ENCODE measurements around the gene GBX2.
"Not testable (repeated sequence)": the region's sequence is repeated elsewhere in the genome, so short reads cannot be mapped to it uniquely, and the experiment has no call there.

The GBX2 gene

DNA sequence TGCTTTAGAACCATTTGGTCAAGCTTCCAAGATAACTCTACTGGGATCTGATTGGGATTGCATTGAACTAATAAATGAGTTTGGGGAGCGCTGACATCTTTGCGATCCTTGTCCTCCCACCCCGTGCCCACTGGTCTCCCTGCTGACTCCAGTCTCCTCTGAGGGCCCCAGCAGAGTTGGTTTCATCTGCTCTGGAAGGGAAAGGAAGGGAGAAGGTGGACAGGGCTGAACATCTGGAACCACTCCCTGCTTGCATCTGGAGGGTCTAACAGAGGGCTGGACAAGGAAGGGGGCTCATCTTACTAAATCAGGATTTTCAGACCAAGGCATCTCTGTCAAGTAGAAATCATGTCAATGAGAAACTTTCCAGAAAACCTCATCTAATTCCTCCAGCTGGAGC, 12.8 kb downstream of the GBX2 start:
- DNase-seq (ENCODE audit: low read depth), result no peak

DNA sequence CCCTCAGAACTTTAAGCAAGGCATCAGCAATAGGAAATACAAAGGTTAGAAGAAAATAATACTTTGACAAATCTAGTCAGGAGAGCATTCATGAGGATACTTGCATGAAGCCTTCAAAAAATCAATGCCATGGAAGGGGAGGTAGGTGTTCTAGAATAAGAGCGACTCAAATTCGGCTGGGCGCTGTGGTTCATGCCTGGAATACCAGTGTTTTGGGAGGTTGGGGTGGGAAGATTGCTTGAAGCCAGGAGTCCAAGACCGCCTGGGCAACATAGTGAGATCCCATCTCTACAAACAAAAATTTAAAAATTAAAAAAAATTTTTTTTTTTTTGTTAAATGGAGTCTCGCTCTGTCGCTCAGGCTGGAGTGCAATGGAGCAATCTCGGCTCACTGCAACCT, 21.8 kb downstream of the GBX2 start:
- no peak for DNase-seq (ENCODE audit: low read depth)

DNA sequence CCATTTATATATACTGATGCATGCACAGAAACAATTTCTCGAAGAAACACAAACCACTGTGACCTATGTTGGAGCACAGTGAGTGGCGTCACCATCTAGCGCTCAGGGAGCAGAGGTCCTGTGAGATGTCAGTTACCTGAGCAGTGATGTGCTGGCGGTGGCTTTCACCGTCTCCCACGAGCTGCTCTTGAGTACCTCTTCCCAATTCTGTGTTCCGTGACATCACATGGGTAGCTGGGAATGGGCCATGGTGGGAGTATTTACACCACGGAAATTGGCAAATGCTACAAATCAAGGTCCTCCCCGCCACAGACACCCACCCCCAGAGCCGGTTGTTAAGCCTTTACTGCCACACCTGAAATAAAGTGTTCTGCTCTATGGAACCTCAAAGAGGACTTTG, 24.4 kb downstream of the GBX2 start:
- DNase-seq (ENCODE audit: low read depth), result no peak

DNA sequence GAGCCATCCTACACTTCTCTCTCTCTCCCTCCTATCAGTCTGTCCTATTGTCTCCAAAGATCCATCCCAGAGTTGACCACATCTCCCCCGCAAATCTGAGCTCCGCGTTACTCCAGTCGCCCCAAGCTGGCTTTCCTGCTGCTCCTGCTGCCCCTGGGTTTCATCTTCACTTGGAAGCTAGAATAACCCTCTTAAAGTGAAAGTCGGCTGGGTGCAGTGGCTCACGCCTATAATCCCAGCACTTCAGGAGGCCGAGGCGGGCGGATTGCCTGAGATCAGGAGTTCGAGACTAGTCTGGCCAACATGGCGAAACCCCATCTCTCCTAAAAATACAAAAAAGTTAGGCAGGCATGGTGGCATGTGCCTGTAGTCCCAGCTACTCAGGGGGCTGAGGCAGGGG, 26.6 kb downstream of the GBX2 start:
- DNase-seq (ENCODE audit: low read depth), result not testable (repeated sequence)

DNA sequence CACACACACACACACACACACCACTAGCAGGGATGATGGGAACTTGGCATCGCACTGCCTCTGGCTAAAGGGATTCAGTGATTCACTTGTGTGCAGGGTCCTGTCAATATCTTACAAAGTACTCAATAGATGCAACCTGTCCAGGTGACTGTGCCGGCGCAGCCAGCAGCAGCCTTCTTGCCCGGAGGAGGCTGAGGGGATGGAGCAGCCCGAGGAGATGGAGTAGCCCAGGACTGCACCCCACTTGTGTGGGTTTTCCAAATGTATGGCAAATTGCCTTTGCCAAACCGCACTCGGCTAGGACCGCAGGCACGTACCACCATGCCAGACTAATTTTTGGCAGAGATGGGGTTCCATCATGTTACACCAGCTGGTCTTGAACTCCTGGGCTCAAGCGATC, 31.1 kb downstream of the GBX2 start:
- DNase-seq (ENCODE audit: low read depth), result no peak

DNA sequence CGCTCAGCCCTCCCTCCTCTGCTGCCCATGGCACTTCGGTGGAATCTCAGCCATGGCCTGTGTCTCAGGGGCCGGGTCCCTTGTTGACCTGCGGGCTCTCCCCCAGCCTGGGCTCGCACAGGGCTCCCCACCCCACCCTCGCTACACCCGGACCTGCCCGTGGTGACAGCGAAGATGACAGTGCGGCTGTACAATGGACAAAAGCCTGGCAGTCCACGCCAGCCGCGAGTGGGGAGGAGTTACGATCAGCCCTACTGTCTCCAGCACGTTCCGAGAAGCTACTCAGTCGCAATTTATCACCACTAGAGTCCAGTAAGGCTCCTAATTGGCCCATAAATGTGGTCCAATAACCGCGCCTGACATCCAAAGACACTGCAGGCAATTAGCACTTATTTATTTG, 31.6 kb downstream of the GBX2 start:
- no peak for DNase-seq (ENCODE audit: low read depth)

DNA sequence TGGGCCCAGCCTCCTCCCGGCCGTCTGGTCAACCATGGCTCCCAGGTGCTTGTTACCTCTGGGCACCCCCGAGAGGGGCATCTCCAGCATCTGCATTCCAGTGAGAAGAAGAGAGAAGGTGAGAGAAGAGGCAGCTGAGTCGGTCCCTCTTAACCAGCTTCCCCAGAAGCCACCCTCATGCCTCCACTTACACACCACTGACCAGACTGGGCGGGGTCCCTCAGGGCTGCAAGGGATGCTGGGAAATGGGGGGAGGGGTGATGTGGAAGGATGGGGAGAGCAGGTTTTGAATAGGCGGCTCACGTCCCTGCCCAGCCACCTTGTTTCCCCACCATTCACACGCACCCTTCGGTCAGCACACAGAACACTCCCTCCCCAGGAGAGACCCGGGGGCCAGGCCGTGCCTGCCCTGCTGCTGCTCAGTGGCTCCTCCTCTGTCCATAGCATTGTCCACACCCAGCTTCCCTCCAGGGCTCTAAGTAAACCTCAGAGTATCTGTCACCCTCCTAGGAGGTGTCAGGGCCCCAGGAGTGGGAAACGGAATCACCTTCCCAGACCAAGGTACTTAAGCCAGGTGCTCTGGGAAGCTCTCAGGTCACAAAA, 34.7 kb downstream of the GBX2 start:
- no peak for DNase-seq (ENCODE audit: low read depth)

DNA sequence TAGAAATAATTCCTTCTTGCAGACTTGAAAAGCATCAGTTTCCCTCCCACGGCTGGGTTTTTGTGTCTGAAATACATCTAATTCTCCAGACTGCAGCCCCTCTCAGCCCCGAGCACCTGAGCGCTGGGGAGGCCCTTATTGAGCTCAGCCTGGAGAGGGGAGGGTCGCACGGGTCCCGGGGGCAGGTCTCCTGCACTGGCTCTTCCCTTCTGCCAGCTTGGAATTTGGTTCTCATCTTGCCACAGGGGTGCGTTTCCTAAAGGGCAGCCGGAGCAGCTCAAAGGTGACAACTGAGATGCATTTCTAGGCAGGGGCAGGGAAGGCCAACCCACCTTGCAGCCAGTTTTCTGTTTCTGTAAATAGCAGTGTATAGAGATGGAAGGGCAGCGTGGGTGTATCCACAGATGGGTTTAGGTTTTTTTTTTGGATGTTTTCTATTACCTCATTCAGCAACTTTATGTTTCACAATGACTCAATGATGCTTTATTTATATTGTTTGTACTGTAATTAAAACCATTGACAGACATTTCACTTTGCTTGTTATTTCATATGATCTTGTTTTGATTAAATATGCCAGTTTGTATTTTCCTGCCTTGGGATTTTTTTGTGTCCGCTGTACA, 37.0 kb downstream of the GBX2 start:
- no peak for DNase-seq (ENCODE audit: low read depth)

DNA sequence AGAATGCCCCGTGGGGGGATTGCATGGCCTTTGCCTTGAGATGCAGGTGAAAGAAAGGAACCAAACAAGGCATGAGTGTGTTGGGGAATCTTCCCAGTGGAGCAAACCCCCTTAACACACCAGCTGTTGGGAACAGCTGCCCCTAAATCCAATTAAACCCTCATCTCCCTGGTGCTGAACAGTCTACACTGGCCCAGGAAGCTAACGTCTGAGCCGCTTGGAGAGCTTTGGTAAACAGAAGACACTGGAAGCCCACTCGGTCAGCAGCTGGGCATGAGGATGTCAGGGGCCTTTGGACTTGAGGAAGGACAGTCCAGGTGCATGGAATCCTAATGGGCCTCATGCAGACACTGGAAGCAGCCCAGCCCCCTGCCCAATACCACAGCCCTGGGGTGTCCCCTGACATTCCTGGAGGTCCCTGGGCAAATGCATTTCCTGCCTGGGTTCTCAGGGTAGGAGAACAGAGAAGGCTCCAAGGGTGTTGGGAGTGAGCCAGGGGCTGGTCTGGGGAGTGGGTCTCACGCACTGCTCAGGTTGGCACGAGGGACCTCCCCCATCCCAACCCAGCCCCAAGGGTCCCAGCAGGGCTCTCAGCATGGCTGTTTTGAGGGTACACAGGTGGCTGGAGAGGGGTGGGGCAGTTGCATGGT, 37.7 kb downstream of the GBX2 start:
- DNase-seq (ENCODE audit: low read depth), result no peak

DNA sequence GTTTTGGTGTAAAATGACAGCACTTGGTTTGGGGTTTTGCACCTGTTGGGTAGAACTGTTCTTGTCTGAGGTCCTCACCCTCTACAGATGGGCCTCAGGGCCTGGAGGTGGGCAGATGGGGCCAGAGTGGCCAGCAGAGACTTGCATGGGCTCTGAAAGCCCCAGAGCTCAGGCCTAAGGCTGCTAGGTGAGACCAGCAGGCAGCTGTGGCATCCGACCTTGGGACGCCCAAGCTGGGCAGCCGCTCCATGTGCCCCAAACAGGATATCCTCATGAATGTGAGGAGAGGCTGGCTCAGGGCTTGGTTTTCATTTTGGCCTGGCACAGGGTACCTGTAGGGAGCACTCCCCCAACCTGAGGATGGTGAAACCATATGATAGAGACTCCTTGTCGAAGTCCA, 38.3 kb downstream of the GBX2 start:
- DNase-seq (ENCODE audit: low read depth), result no peak

DNA sequence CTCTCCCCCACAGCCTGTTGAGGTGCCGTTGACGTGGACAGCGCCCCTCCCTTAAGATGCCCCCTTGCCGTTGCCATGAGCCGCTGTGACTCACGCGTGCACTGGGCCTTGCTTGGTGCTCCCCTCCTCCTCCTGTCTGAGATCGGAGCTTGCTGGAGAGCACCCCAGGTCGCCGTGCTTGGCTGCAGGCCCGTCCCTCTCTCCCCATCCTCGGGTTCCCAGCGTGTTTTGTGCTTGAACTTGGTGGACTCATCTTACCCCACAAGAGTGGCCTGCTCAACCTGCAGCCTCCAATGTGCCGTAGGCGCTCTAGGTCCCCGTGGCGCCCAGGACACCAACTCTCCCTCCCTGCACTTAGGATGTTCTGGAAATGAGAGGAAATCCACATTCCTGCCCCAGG, 39.9 kb downstream of the GBX2 start:
- no peak for DNase-seq (ENCODE audit: low read depth)

DNA sequence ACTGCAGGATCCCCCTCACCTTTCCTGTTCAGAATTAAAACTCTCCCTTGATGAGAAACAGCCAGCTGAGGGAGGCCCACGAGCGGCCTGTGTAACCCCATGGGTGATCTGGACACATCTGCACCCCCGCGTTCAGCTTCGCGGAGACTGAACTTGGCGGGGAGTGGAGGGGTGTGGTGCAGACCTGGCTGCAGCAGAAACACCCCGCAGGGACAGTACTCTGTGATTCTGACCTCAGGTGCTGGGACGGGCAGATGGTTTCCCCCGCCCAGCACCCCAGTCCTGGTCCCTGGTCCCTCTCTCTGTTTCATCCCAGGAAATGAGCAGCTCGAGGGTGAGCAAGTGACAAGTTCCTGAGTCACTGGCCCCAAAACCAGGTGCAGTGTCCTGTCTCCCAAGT, 41.2 kb downstream of the GBX2 start:
- DNase-seq (ENCODE audit: low read depth), result no peak

DNA sequence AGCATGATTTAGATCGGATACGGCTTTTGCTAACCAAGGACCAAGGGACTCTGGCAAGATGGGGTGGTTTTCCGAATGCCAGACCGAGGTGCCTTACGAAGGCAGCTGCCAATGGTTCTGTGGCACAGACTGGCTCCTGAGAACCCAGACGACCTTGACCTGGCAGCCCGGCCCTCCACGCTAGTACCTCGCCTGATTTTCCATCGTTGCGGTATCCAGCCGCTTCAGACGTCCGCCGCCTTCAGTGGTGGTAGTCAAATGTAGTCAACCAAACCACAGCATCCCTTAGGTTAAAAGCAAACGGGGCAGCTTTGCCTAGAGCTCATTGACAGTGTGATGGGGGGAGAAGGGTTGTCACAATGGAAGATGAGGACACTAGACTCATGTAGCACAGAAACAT, 42.6 kb downstream of the GBX2 start:
- DNase-seq (ENCODE audit: low read depth), result no peak

DNA sequence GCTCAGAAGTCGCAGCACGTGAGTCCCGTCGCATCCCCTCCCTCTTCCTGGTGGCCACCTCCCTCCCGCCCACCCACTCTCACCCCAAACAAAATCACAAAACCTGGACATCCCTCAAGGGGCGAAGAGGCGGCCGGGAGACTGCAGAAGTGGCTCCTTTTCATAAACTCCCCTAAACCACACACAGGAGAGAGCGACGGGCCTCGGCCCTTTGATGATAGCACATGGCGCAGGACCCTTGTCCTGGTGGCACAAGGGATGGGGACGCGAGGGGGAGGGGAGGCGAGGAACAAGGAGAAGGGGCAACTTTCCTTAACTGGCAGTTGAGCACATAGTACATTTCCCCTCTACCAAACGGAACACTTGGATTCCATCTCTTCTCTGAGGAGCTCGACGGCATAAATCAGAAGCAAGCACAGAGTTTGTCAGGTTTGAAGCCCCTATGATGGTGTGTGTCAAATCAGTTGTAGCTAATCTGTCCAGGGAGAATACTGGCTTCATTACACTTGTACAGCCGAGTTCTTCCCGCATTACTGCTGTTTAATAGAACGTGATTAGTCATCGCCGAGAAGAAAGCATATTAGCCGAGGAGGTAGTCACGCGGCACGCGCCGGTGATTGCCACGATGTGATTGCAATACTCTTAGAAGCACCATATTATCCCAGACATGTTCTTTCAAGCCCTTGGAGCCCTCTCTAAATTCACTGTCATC, 43.8 kb downstream of the GBX2 start:
- DNase-seq (ENCODE audit: low read depth), result no peak

DNA sequence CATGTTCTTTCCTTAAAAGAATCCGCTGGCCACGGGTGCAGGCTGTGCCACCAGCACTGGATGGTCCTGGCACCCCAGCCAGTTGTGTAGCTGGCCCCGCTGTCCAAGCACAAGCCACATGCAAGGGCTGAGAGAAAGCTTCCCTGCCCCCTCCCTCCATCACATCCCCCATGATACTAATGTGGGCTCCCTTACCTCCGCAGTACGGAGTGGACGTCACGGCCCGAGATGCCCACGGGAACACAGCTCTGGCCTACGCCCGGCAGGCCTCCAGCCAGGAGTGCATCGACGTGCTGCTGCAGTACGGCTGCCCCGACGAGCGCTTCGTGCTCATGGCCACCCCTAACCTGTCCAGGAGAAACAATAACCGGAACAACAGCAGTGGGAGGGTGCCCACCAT, 44.5 kb downstream of the GBX2 start:
- DNase-seq (ENCODE audit: low read depth), result no peak

DNA sequence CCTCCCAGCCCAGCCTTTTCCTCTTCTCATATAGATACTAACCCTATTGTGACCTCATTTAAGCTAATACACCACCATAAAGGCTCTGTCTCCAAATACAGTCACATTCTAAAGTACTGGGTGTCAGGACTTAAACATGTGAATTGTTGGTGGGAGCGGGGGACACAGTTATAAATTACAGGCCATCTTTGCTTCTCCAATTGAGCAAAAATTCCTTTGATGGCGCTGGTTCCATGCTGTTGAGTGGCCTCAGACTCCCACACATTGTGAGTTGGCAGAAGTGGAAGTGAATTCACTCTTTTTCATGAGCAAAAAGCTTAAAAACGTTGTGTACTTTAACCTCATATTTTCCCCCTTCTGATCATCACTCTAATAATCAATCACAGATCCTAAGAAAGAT, 46.0 kb downstream of the GBX2 start:
- DNase-seq (ENCODE audit: low read depth), result no peak

DNA sequence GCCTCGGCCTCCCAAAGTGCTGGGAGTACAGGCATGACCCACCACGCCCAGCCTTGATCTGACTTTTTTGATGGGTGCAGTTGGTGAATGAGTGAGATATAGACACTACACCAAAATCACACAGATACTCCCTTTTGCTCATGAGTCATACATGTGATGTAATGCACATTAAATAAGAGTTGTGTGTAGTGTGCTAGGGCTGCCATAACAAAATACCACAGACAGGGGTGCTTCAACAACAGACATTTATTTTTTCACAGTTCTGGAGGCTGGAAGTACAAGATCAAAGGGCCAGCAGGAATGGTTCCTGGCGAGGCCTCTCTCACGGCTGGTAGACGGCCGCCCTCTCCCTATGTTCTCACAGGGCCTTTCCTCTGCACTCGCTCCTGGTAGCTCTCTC, 46.6 kb downstream of the GBX2 start:
- DNase-seq (ENCODE audit: low read depth), result no peak

DNA sequence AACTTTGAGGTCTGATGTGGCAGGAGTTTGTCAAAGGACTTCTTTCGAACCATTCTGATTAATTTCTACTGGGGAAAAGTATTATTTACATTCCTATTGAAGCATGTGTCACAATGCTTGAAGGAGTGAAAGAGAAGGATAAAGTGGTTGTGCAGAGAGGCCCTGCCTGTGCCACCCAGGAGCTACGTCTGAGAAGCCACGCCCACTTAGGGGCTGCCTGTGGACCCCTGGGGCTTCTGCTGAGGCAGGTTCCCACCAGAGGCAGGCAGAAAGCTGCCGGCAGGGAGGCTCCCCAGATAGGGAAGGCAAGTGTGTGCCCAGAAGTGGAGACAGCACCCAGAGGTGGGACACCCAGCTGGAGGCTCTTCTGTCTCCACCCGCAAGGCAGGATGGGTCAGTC, 47.4 kb downstream of the GBX2 start:
- no peak for DNase-seq (ENCODE audit: low read depth)

DNA sequence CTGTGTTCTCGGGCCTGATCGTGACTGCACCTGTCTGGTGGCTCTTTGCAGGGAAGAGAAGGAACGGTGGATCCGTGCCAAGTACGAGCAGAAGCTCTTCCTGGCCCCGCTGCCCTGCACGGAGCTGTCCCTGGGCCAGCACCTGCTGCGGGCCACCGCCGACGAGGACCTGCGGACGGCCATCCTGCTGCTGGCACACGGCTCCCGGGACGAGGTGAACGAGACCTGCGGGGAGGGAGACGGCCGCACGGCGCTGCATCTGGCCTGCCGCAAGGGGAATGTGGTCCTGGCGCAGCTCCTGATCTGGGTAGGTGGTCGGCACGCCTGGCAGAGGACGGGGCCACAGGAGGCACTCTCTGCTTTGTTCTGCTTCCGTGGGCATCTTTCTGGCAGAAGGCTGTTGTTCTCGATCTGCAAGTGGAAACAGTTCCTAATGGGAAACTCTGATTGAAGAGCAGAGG, 48.0 kb downstream of the GBX2 start:
- DNase-seq (ENCODE audit: low read depth), result no peak

DNA sequence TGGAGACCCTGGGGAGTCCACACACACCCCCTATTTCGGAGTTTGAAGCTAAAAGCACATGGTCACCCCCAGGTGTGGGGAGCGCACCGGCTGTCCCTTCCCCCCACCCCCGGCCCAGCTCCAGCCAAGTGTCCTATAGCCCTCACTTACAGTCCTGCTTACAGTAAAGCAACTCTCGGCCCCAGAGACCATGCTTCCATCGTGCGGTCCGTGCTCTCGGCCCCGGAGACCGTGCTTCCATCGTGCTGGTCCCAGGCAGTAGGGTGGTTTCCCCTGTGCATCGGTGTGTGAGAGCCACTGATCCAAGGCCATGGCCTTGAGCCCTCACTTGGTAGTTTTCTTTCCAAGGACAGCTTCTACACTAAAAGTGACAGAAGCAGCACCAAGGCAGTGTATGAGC, 48.7 kb downstream of the GBX2 start:
- no peak for DNase-seq (ENCODE audit: low read depth)

DNA sequence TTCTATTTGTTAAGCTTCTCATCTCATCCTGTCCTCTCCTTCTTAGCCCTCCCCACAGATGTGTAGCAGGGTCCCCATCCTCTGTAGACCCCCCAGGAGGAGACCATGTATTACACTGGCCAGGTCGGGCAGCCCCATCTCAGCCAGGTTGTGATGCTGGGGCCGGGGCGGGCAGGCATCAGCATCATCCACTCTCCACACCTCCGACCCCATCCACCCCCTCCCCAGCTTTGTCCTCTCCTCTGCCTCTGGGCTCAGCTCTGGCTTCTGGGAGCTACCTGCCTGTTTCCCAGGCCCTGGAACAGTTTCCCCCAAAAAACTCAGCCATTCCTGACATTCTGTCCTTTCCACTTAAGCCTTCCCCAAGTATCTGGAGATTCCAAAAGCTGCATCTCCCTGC, 49.2 kb downstream of the GBX2 start:
- DNase-seq (ENCODE audit: low read depth), result no peak

DNA sequence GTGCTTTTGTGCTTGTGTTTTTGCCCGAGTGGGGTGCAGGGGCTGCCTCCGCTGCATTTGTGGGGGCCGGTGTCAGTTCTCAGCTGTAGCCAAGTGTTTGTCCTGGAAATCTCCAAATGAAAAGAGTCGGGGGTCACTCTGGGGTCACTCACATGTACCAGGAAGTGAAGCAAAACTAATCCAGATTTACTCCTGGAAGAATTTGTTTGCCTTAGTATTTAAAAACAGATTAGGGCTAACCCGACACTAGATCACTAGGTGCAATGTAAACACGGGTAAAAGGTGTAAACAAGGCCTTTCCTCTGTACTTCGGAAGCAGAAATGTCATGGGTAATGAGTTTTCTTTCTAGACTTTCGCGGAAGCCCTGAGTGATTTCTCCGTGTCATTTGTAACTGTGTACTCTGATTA, 50.3 kb downstream of the GBX2 start:
- DNase-seq (ENCODE audit: low read depth), result no peak

DNA sequence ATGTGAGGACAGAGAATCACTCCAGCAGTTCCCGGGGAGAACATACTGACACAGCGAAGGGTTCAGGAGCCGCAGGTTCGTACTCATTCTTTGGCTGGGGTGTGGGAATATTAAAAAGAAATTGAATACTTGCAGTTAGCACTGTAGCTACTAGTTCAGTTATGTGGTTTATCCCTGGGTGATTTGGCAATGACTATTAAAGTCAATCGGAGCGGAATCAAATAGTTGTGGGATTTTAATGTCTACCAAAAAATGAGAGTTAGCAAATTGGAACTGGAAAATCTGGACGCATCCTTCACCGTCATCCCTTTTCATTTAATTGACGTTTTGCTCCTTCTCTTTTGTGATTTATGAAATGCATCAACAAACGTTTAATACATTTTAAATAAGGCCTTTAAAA, 50.8 kb downstream of the GBX2 start:
- no peak for DNase-seq (ENCODE audit: low read depth)

Measured in HS-27A (cell line).